Metanephros (tissue), 1 donor: ENCODE results near the gene PCNX2. TPM values are rescaled to one million over a fixed set of nuclear protein-coding genes. Genes with fewer than 3 reads are reported as not detected.

Source experiments
- total RNA-seq: library from RNA; depleted of rRNA; stranded (reverse); fragments of >200 nt; gene quantifications from one replicate; pipeline ENCODE4 v1.2.3, GENCODE V29; 2014

The PCNX2 gene
- total RNA-seq = 30.4 TPM

GRCh38 chr1:233295237-233295974 lies at the start of gene PCNX2:
PCNX2 (minus strand) TSS chr1:233295725; CDS start chr1:233295478, 247 bp downstream.

GRCh38 chr1:233327651-233328141 lies 32.2 kb upstream of the PCNX2 start, which contains the start of gene MAP3K21:
MAP3K21 (plus strand) TSS chr1:233327724; CDS start chr1:233328029, 305 bp downstream.

DNA sequence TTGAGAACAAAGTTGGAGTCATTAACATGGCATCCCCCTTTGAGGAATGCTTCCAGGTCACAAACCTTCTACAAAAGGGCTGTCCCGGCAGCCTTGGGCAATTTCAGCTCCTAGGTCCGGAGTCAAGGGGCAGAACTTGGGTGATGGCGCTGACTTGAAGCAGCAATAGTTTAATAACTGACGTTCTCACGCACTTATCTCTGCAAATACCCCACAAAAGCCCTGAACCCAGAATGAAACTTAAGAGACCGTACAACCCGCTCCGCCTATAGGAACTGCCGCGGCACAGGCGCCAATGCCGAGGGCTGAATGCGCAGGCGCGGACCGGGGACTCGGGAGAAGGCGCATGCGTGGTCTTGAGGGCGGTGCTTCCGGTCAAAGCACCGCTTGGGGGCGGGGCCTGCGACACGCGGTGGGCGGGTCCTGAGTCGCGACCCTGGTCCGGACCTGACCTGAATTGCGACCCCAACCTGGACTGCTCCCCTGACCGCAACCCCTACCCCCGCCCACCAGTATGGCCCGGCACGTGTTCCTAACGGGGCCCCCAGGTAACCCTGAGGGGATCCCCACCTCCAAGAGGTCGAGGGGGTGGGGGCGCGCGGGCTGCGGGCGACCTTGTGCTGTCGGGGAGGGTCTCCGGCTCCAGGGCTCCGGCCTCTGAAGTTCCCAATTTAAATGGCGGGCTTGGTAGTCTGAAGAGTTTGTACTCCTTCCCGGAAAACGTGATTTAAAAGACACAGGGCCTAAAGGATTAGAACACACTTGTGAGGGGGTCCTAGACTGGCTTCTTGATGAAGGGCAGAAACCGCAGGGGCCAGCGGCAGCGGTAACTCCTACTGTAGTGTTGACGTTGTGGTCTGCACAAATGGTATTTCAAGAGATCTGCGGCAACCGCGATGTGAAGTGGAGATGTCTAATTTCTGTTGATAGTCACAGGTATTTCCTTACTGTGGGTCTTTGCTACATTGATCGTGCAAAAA lies 345.0 kb downstream of the PCNX2 start, which contains the start of gene NTPCR:
Gene NTPCR, plus strand, starts transcription at position 415 of the 980 bp plus-strand sequence. Its CDS starts 100 bp downstream, at position 515.

Other genes starting within 250 kb of the PCNX2 start
- gene MAP3K21, start 32.0 kb upstream of the PCNX2 start, total RNA-seq = 21.0 TPM